T-cell (primary cell): Measurements from ENCODE around the gene UBL7. TPM values are rescaled to one million over a fixed set of nuclear protein-coding genes. Genes with fewer than 3 reads are reported as not detected.

Experiments
- ATAC-seq, 4 experiments: fragments of 200-7000 bp in 3 of 4; fragments of 150-1000 bp in 1 of 4; cut with Tn5 transposase; replicated peaks in 1 of 4; 1 replicate in 3 of 4; 2 replicates in 1 of 4; pipeline ENCODE4 v1.10.0; 2021; ENCODE audit warnings: moderate library complexity in 3 of 4, mild to moderate bottlenecking in 2 of 4, moderate number of reproducible peaks in 1 of 4
- CTCF ChIA-PET, 2 donors: fragments of 300-600 bp; sonication (Branson Sonifier 250); formaldehyde crosslinking; loops; one replicate each; lab custom pipeline; 2022; ENCODE audit warnings: antibody characterized with exemption in 2 of 2; lab: Charles Lee
- POLR2A ChIA-PET, 2 donors: fragments of 300-600 bp; sonication (Branson Sonifier 250); formaldehyde crosslinking; loops; one replicate each; lab custom pipeline; 2022; ENCODE audit warnings: antibody characterized with exemption in 2 of 2; lab: Charles Lee
- DNase-seq, 35 experiments: peaks; one replicate each; pipeline versions ENCODE4 v3.0.0 to v3.0.0-alpha.2; 2013 to 2023
- H3K27ac ChIP-seq: one replicate; pipeline ENCODE4 v1.5.1; 2013; ENCODE audit warnings: low read length
- H3K27me3 ChIP-seq, 2 experiments: replicated peaks in 1 of 2; 1 replicate in 1 of 2; 2 replicates in 1 of 2; pipeline versions ENCODE4 v1.6.1 to v1.7.0; 2013; ENCODE audit warnings: low read length in 1 of 2, mixed read lengths in 1 of 2; ENCODE audit not compliant: control insufficient read depth in 2 of 2, insufficient read depth in 2 of 2; ENCODE audit errors: extremely low read depth in 1 of 2
- H3K36me3 ChIP-seq, 2 donors: 1 replicate in 1 of 2; 2 replicates in 1 of 2; pipeline versions ENCODE4 v1.6.1 to v1.7.0; 2013; ENCODE audit warnings: low read length in 1 of 2; ENCODE audit not compliant: control insufficient read depth in 2 of 2, insufficient read depth in 1 of 2; ENCODE audit errors: extremely low read depth in 1 of 2
- H3K4me1 ChIP-seq, 2 experiments: 1 replicate in 1 of 2; 2 replicates in 1 of 2; pipeline versions ENCODE4 v1.6.1 to v1.7.0; 2013; ENCODE audit warnings: low read length in 2 of 2, mixed read lengths in 1 of 2; ENCODE audit not compliant: insufficient read depth in 2 of 2, control insufficient read depth in 1 of 2; ENCODE audit errors: extremely low read depth in 1 of 2
- H3K4me3 ChIP-seq, 2 donors: 1 replicate in 1 of 2; 2 replicates in 1 of 2; pipeline versions ENCODE4 v1.5.1 to v1.7.0; 2013; ENCODE audit warnings: mild to moderate bottlenecking in 2 of 2, low read length in 1 of 2, moderate library complexity in 1 of 2; ENCODE audit not compliant: control insufficient read depth in 1 of 2; ENCODE audit errors: extremely low read depth in 1 of 2
- H3K9me3 ChIP-seq: 2 replicates; pipeline ENCODE4 v1.7.0; 2013
- H3K27ac Mint-ChIP-seq, 2 donors: one replicate each; pipeline ENCODE4 v1.8.0; 2020 to 2021; ENCODE audit warnings: mild to moderate bottlenecking in 2 of 2, mixed read lengths in 2 of 2
- H3K27me3 Mint-ChIP-seq, 2 donors: one replicate each; pipeline ENCODE4 v1.8.0; 2021 to 2022; ENCODE audit warnings: mixed read lengths in 2 of 2
- H3K36me3 Mint-ChIP-seq: one replicate; pipeline ENCODE4 v1.8.0; 2021; ENCODE audit warnings: mixed read lengths
- H3K4me1 Mint-ChIP-seq, 3 donors: one replicate each; pipeline ENCODE4 v1.8.0; 2020 to 2022; ENCODE audit warnings: mixed read lengths in 3 of 3, mild to moderate bottlenecking in 1 of 3
- H3K4me3 Mint-ChIP-seq, 3 donors: one replicate each; pipeline ENCODE4 v1.8.0; 2020 to 2022; ENCODE audit warnings: mild to moderate bottlenecking in 3 of 3, mixed read lengths in 3 of 3, moderate library complexity in 3 of 3
- H3K9me3 Mint-ChIP-seq, 3 donors: one replicate each; pipeline ENCODE4 v1.8.0; 2020 to 2022; ENCODE audit warnings: mixed read lengths in 3 of 3
- WGBS: methylation state at CpG from one replicate; pipeline ENCODE4 v1.1.5; 2013; ENCODE audit warnings: missing lambda C conversion rate; ENCODE audit not compliant: insufficient coverage; 5-methylcytosine and 5-hydroxymethylcytosine counted together
- total RNA-seq, 35 experiments: library from RNA in 6 of 35; stranded (reverse) in 6 of 35; fragments of 120-200 nt in 1 of 35; gene quantifications; one replicate each; pipeline versions ENCODE4 v1.2.1 to v1.2.4 and lab custom pipeline; 2013 to 2026

The UBL7 gene
- total RNA-seq, 5 donors from 2014 or later (not counting 1 experiment from before 2014, with no cell fraction given): 26.1 to 59.9 (median 55.3) TPM

DNA sequence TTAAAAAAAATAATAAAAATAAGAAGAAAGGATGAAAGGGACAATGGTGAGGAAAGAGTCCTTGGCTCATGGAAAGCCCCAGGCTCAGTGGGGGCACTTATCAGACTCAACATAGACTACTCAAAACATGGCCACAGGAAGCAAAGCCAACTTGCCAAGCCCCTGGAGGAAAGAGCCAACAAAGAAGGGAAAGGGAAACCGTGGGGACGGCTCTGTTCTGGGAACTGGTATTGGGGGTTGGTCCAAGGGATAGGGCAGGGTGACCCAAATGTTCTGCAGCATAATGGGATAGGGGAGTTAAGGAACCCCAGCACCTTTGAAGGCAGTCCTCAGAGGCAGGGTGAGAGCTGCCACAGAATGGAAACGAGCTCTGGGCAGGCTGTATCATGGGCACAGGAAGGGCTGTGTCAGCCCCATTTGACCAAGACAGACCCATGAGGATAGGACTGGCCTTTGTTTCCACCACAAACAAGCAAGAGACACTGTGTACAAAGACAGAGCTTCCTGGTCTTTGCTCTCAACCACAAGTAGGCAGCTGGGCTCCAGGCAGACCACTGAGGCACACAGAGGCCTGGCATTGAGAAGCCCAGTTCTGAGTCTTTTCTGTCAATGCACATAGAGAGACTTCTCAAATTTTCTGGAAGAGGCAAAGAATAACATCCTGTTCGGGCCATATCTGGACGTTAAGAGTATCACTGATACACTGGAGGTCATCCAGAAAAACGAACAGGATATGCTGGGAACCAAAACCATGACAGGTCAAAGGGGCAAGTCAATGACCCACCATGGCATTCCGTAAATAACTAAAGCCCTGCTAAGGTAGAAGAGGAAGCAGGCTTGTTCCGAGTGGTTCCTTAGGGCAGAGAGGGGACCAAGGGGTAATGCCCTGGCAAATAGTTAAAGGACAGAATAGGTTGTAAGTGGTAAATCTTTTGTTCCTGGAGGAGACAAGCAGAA lies 16.6 kb downstream of the UBL7 start:
- Histone ChIP-seq H3K9me3 (no peaks in the 10 kb centered on the region), H3K27me3 (no peaks in the 10 kb centered on the region), H3K4me3 (no peak overlapping the region), H3K27ac (no peak overlapping the region), H3K36me3 (peaks cover 23 to 52% of the 10 kb centered on the region in 2 donors), H3K4me1 (no peaks in the 10 kb centered on the region)
- peak overlapping the region in 1 of 2 donors; percentile 53 for H3K27ac Mint-ChIP-seq
- peaks cover 45% of the 10 kb centered on the region for H3K36me3 Mint-ChIP-seq
- no peaks in the 10 kb centered on the region for H3K27me3 Mint-ChIP-seq
- ChIA-PET CTCF (no interaction called here), POLR2A (interaction anchor here in 1 of 2 donors (0.6 kb wide), 1 partner anchor 201 kb away, joined by 3 read pairs; no protein-coding TSS in a partner anchor)
- DNase-seq (no peak), ATAC-seq (no peak)
- H3K9me3 Mint-ChIP-seq: no peaks in the 10 kb centered on the region
- H3K4me1 Mint-ChIP-seq: no peaks in the 10 kb centered on the region
- no peak overlapping the region for H3K4me3 Mint-ChIP-seq
- 84% methylated on average over 8 of the region's 8 CpGs for WGBS

DNA sequence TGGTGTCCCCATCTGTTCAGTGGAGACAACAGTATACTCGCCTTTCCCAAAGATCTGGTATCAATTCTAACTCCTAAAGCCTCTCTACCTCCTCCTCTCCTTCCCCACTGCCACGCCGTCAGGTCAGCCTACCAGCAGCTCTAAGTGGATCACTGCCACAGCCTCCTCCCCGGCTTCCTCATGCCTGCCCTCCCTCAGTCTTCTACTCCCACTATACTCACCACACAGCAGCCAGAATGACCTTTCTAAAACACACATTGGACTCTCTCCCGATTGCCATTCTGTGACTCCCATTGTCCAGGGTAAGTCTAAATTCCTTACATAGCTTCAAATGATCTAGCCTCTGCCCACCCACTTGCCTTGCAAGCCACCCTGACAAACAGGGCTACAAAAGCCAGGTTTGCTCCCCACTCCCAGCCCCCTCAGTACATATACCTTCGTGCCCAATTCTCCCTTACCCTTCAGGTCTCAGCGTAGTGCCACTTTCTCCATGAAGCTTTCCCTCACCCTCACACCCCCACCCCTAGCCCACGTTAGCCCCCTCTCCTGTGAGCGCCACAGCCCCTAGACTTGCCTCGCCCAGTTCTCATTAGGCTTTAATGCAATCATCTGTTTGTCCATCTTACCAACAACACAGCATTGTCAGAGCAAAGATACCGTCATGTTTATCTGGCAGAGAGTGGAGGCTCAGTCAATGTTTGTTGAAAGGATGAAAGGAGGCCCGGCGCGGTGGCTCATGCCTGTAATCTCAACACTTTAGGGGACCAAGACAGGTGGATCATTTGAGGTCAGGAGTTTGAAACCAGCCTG lies 17.7 kb downstream of the UBL7 start:
- Histone ChIP-seq H3K36me3 (peaks cover 15 to 41% of the 10 kb centered on the region in 2 donors), H3K4me3 (no peak overlapping the region), H3K27me3 (no peaks in the 10 kb centered on the region), H3K9me3 (no peaks in the 10 kb centered on the region), H3K4me1 (peaks cover 0 to 2% of the 10 kb centered on the region in 2 experiments), H3K27ac (no peak overlapping the region)
- CTCF ChIA-PET: interaction anchor here (0.6 to 5.5 kb wide), 3 partner anchors 61 to 69 kb away, joined by 3 to 25 read pairs (median 6); no protein-coding TSS in a partner anchor
- WGBS: 90% methylated on average over 7 of the region's 14 CpGs
- peaks cover 34% of the 10 kb centered on the region for H3K36me3 Mint-ChIP-seq
- no peak overlapping the region for H3K4me3 Mint-ChIP-seq
- DNase-seq: no peak
- H3K4me1 Mint-ChIP-seq: peaks cover 0 to 5% (median 2%) of the 10 kb centered on the region in 3 donors
- H3K9me3 Mint-ChIP-seq: no peaks in the 10 kb centered on the region
- H3K27ac Mint-ChIP-seq: no peak overlapping the region
- POLR2A ChIA-PET: no interaction called here
- ATAC-seq: no peak
- no peaks in the 10 kb centered on the region for H3K27me3 Mint-ChIP-seq

DNA sequence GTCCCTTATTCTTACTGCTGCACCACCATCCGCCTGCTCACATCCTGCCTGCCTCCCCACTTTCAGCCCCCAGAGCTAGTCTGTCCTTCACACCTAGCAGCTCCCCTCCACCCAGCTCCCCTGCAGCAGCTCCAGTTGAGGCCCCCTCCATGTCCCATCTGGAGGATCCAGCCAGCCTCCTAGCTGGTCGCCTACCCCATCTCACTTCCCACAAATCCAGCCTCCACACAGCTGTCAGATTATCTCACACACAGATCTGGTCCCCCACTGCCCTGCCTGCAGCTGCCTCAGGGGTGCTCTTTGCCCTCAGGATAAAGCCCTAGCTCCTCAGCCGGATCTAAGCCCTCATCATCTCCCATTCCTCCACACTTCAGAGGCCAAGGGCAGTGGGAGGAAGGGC lies 18.4 kb downstream of the UBL7 start:
- Mint-ChIP-seq H3K27me3 (no peaks in the 10 kb centered on the region), H3K36me3 (peaks cover 27% of the 10 kb centered on the region), H3K9me3 (no peaks in the 10 kb centered on the region), H3K4me3 (no peak overlapping the region), H3K4me1 (peaks cover 0 to 7% (median 2%) of the 10 kb centered on the region in 3 donors), H3K27ac (no peak overlapping the region)
- WGBS: 61% methylated on average over 2 of the region's 3 CpGs
- Histone ChIP-seq H3K4me1 (peaks cover 0 to 3% of the 10 kb centered on the region in 2 experiments), H3K27ac (no peak overlapping the region), H3K4me3 (no peak overlapping the region), H3K9me3 (no peaks in the 10 kb centered on the region), H3K27me3 (no peaks in the 10 kb centered on the region), H3K36me3 (peaks cover 10 to 34% of the 10 kb centered on the region in 2 donors)
- DNase-seq: no peak
- POLR2A ChIA-PET: no interaction called here
- no peak for ATAC-seq
- CTCF ChIA-PET: interaction anchor here (0.6 to 5.5 kb wide), 5 partner anchors 60 to 387 kb away, joined by 3 to 25 read pairs (median 3); no protein-coding TSS in a partner anchor

DNA sequence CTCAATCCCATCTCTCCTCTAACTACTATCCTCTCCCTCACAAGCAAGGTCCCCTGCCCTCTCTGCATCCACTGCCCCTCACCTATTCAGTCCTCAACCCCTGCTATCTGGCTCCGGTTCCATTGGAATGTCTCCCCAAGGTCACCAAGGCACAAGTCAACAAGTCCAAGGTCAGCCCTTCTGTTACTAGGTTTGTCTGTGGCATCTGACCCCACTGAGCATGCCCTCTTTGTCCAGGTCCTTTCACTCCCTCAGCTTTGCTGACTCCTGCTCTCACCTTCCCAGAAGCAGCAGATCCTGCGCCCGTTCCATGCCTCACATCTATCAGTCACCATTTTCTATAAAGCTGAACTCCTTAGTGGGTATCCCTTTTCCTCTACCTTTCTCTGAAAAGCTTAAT lies 18.9 kb downstream of the UBL7 start:
- DNase-seq (no peak), ATAC-seq (no peak)
- Histone ChIP-seq H3K4me3 (no peak overlapping the region), H3K36me3 (peaks cover 10 to 29% of the 10 kb centered on the region in 2 donors), H3K9me3 (no peaks in the 10 kb centered on the region), H3K27ac (no peak overlapping the region), H3K4me1 (peaks cover 0 to 3% of the 10 kb centered on the region in 2 experiments), H3K27me3 (no peaks in the 10 kb centered on the region)
- POLR2A ChIA-PET: no interaction called here
- 100% methylated on average over 3 of the region's 3 CpGs for WGBS
- H3K27me3 Mint-ChIP-seq: no peaks in the 10 kb centered on the region
- no peaks in the 10 kb centered on the region for H3K9me3 Mint-ChIP-seq
- peaks cover 24% of the 10 kb centered on the region for H3K36me3 Mint-ChIP-seq
- no peak overlapping the region for H3K4me3 Mint-ChIP-seq
- H3K27ac Mint-ChIP-seq: no peak overlapping the region
- CTCF ChIA-PET: interaction anchor here (0.6 to 5.5 kb wide), 5 partner anchors 10 to 386 kb away, joined by 3 to 25 read pairs (median 3); no protein-coding TSS in a partner anchor
- peaks cover 0 to 7% (median 2%) of the 10 kb centered on the region in 3 donors for H3K4me1 Mint-ChIP-seq

- Mint-ChIP-seq H3K27me3 (no peaks in the 10 kb centered on the region), H3K27ac (no peak overlapping the region), H3K9me3 (no peaks in the 10 kb centered on the region), H3K36me3 (peaks cover 19% of the 10 kb centered on the region), H3K4me1 (peaks cover 0 to 7% (median 2%) of the 10 kb centered on the region in 3 donors), H3K4me3 (no peak overlapping the region)
- peaks cover 0 to 3% of the 10 kb centered on the region in 2 experiments for H3K4me1 ChIP-seq
- H3K9me3 ChIP-seq: no peaks in the 10 kb centered on the region
- CTCF ChIA-PET: interaction anchor here (0.6 to 5.5 kb wide), 6 partner anchors 10 to 470 kb away, joined by 3 to 25 read pairs (median 5); no protein-coding TSS in a partner anchor
- POLR2A ChIA-PET: no interaction called here
- H3K4me3 ChIP-seq: no peak overlapping the region
- ATAC-seq (no peak), DNase-seq (no peak)
- WGBS: 97% methylated on average over 5 of the region's 6 CpGs
- H3K27me3 ChIP-seq: no peaks in the 10 kb centered on the region
- H3K36me3 ChIP-seq: peaks cover 10 to 23% of the 10 kb centered on the region in 2 donors
- H3K27ac ChIP-seq: no peak overlapping the region
Measured at GRCh38 chr15:74441248-74441941, 19.6 kb downstream of the UBL7 start.
